ENCODE measurements around the gene PPARD. TPM values are rescaled to one million over a fixed set of nuclear protein-coding genes. Genes with fewer than 3 reads are reported as not detected.

The PPARD gene
- total RNA-seq, 1 donor from 2014 or later = 9.9 TPM

- H3K4me2 ChIP-seq (ENCODE audit: low read length) = peak overlapping the region; percentile 10
- peaks cover 10% of the 10 kb centered on the region for H3K36me3 Mint-ChIP-seq (ENCODE audit: low read depth, unreplicated experiment)
- FAIRE-seq (no peak), DNase-seq (ENCODE audit: low read depth) (no peak)
- H3K27me3 Mint-ChIP-seq (ENCODE audit: low read depth, unreplicated experiment) = no peaks in the 10 kb centered on the region
- H3K27ac ChIP-seq (ENCODE audit: low read depth, low read length) = no peak overlapping the region
- H3K4me1 Mint-ChIP-seq (ENCODE audit: low read depth, unreplicated experiment) = peaks cover 11% of the 10 kb centered on the region
- TF ChIP-seq CTCF (IDR thresholded peaks at IDR 0.05; ENCODE audit: insufficient read depth, low read depth, low read length) (no peak), EZH2 (IDR thresholded peaks at IDR 0.05; ENCODE audit: insufficient read depth, low read length) (no peak)
- H3K4me3 ChIP-seq (ENCODE audit: insufficient read depth, low read depth, low read length) = no peak overlapping the region
- peaks cover 14% of the 10 kb centered on the region for H3K4me1 ChIP-seq (ENCODE audit: insufficient read depth, low read length)
- H3K36me3 ChIP-seq (ENCODE audit: insufficient read depth, low read length) = peaks cover 14% of the 10 kb centered on the region
- H3K9me3 ChIP-seq (ENCODE audit: insufficient read depth, low read depth, low read length) = no peaks in the 10 kb centered on the region
- peaks cover 8% of the 10 kb centered on the region for H3K79me2 ChIP-seq (ENCODE audit: insufficient read depth, low read length)
- no peaks in the 10 kb centered on the region for H3K27me3 ChIP-seq (ENCODE audit: insufficient read depth, low read length)
- no peak overlapping the region for H3K27ac Mint-ChIP-seq (ENCODE audit: unreplicated experiment)
- no peak overlapping the region for H3K4me3 Mint-ChIP-seq (ENCODE audit: unreplicated experiment)
- peaks cover 1% of the 10 kb centered on the region for H3K9me3 Mint-ChIP-seq (ENCODE audit: unreplicated experiment)
- H2AFZ ChIP-seq (ENCODE audit: low read depth, low read length) = no peak overlapping the region
- H3K9ac ChIP-seq (ENCODE audit: low read length) = no peak overlapping the region
- H4K20me1 ChIP-seq (ENCODE audit: insufficient read depth, low read length) = peaks cover 6% of the 10 kb centered on the region
These were observed 77.6 kb downstream of the PPARD start for GRCh38 chr6:35419961-35420360.

- H3K27me3 ChIP-seq (ENCODE audit: insufficient read depth, low read length) = no peaks in the 10 kb centered on the region
- H3K27me3 Mint-ChIP-seq (ENCODE audit: low read depth, unreplicated experiment) = no peaks in the 10 kb centered on the region
- H3K4me2 ChIP-seq (ENCODE audit: low read length) = peak overlapping the region; percentile 45
- H4K20me1 ChIP-seq (ENCODE audit: insufficient read depth, low read length) = no peaks in the 10 kb centered on the region
- H3K4me1 ChIP-seq (ENCODE audit: insufficient read depth, low read length) = peaks cover 47% of the 10 kb centered on the region
- no peak overlapping the region for H3K4me3 Mint-ChIP-seq (ENCODE audit: unreplicated experiment)
- peaks cover 16% of the 10 kb centered on the region for H3K36me3 Mint-ChIP-seq (ENCODE audit: low read depth, unreplicated experiment)
- H2AFZ ChIP-seq (ENCODE audit: low read depth, low read length) = no peak overlapping the region
- H3K27ac ChIP-seq (ENCODE audit: low read depth, low read length) = peak overlapping the region; percentile 83
- H3K36me3 ChIP-seq (ENCODE audit: insufficient read depth, low read length) = peaks cover 9% of the 10 kb centered on the region
- peak; percentile 69 for FAIRE-seq
- H3K9me3 ChIP-seq (ENCODE audit: insufficient read depth, low read depth, low read length) = peaks cover 9% of the 10 kb centered on the region
- H3K27ac Mint-ChIP-seq (ENCODE audit: unreplicated experiment) = peak overlapping the region; percentile 66
- peak overlapping the region; percentile 62 for H3K9ac ChIP-seq (ENCODE audit: low read length)
- DNase-seq (ENCODE audit: low read depth) = peak; percentile 97
- no peak overlapping the region for H3K4me3 ChIP-seq (ENCODE audit: insufficient read depth, low read depth, low read length)
- TF ChIP-seq CTCF (IDR thresholded peaks at IDR 0.05; ENCODE audit: insufficient read depth, low read depth, low read length) (no peak), EZH2 (IDR thresholded peaks at IDR 0.05; ENCODE audit: insufficient read depth, low read length) (no peak)
- peaks cover 15% of the 10 kb centered on the region for H3K9me3 Mint-ChIP-seq (ENCODE audit: unreplicated experiment)
- H3K4me1 Mint-ChIP-seq (ENCODE audit: low read depth, unreplicated experiment) = peaks cover 11% of the 10 kb centered on the region
- peaks cover 6% of the 10 kb centered on the region for H3K79me2 ChIP-seq (ENCODE audit: insufficient read depth, low read length)
These were observed 82.9 kb downstream of the PPARD start for GRCh38 chr6:35425284-35425683.

GRCh38 chr6:35426074-35426473 is 83.7 kb downstream of the PPARD start:
- Histone ChIP-seq H3K4me2 (ENCODE audit: low read length) (peak overlapping the region; percentile 45), H3K4me3 (ENCODE audit: insufficient read depth, low read depth, low read length) (no peak overlapping the region), H2AFZ (ENCODE audit: low read depth, low read length) (no peak overlapping the region), H4K20me1 (ENCODE audit: insufficient read depth, low read length) (no peaks in the 10 kb centered on the region), H3K9ac (ENCODE audit: low read length) (peak overlapping the region; percentile 62), H3K4me1 (ENCODE audit: insufficient read depth, low read length) (peaks cover 47% of the 10 kb centered on the region), H3K36me3 (ENCODE audit: insufficient read depth, low read length) (peaks cover 9% of the 10 kb centered on the region), H3K27me3 (ENCODE audit: insufficient read depth, low read length) (no peaks in the 10 kb centered on the region), H3K9me3 (ENCODE audit: insufficient read depth, low read depth, low read length) (peaks cover 9% of the 10 kb centered on the region), H3K79me2 (ENCODE audit: insufficient read depth, low read length) (peaks cover 4% of the 10 kb centered on the region), H3K27ac (ENCODE audit: low read depth, low read length) (peak overlapping the region; percentile 83)
- Mint-ChIP-seq H3K4me3 (ENCODE audit: unreplicated experiment) (no peak overlapping the region), H3K27ac (ENCODE audit: unreplicated experiment) (no peak overlapping the region), H3K27me3 (ENCODE audit: low read depth, unreplicated experiment) (no peaks in the 10 kb centered on the region), H3K4me1 (ENCODE audit: low read depth, unreplicated experiment) (peaks cover 11% of the 10 kb centered on the region), H3K36me3 (ENCODE audit: low read depth, unreplicated experiment) (peaks cover 16% of the 10 kb centered on the region), H3K9me3 (ENCODE audit: unreplicated experiment) (peaks cover 15% of the 10 kb centered on the region)
- TF ChIP-seq CTCF (IDR thresholded peaks at IDR 0.05; ENCODE audit: insufficient read depth, low read depth, low read length) (no peak), EZH2 (IDR thresholded peaks at IDR 0.05; ENCODE audit: insufficient read depth, low read length) (no peak)
- FAIRE-seq (no peak), DNase-seq (ENCODE audit: low read depth) (no peak)
